Activated naive CD8-positive, alpha-beta T cell treated with anti-CD3 and anti-CD28 coated beads, Interleukin-2, amount 50 U/mL, for 16 hours (primary cell): Measurements from ENCODE around the gene ZNF536.
"Not testable (repeated sequence)": the region's sequence is repeated elsewhere in the genome, so short reads cannot be mapped to it uniquely, and the experiment has no call there.

Experiments used
- DNase-seq: peaks from one replicate; pipeline ENCODE4 v3.0.0-alpha.2; 2020; ENCODE audit warnings: low read depth, low spot score

Gene ZNF536

DNA sequence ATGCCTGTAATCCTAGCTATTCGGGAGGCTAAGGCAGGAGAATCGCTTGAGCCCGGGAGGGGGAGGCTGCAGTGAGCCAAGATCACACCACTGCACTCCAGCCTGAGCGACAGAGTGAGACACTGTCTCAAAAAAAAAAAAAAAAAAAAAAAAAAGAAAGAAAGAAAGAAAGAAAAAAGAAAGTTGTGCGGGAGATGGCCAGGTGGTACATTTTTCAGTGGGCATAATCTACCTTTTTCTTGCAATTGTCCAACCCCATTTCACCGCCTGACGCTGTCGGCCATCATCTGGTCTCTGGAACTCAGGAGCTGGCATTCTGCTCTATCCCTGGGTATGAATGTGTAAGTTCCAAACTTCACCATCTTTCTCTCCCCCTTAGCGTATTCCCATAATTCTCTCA, 73.9 kb downstream of the ZNF536 start:
- DNase-seq, result not testable (repeated sequence)

- DNase-seq, result no peak
Observed at GRCh38 chr19:30446850-30447552, 74.8 kb downstream of the ZNF536 start.

DNA sequence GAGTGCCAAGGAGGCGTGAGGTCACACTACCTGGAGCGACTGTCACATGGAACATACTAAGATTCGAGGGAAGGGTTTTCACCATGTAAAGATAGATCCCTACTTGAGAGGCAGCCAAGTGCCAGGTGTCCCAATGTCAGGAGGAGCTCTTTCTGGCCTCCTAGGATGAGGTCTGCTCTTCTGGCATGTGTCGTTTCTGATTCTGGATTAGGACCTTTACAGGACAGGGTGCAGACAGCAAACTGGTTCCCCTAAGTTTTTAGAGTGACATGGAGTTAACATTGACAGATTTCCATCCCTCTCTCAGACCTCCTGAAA, 75.3 kb downstream of the ZNF536 start:
- DNase-seq, result no peak

DNA sequence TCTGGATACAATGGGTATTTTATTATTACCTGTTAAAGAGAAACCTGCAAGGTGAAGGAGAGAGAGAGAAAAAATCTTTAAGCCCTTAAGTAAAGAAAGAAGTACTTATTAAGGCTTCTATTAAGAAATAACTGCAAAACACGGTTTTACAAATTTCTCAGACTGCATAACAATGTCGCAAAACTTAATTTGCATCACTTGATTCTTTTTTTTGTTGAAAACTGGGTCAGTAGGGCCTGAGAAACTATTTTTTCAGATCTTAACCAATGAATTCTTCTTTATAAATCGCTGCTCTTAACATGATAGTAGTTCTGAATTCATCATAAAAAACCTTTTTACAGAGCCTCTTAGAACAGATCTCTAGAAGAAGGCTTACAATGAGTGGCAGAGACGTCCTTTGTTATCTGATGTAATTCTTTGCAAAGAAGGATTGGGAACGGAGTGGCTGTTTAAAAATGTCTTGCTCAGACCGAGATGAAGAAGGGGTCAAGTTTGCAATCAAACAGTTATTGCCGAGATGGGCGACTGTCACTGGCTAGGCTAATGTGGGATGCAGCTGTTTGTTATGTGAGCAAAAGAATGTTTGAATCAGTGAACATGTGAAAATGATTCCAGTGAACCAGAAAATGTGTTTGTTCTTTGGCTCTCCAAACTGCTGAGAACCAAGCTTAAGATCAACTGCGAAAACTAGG, 76.3 kb downstream of the ZNF536 start:
- no peak for DNase-seq

GRCh38 chr19:30449078-30449590, 77.0 kb downstream of the ZNF536 start:
- DNase-seq, result no peak

DNA sequence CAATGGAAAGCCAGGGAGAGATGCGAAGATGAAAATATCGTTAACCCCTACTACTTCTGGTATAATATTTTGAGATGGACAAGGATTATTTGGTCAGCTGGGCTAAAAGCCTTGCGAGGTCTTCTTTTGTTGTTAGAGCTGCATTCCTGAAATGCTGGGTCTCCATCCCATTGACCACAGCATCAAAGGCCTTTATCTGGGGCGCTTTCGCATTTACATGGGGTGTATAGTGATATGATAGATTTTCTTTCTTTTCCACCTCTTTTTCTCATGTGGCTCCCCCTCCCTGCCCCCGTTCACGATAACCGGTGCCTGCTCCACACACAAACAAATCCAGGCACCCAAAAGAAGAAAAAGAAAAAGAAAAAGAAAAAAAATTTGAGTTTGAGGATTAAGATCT, 77.5 kb downstream of the ZNF536 start:
- no peak for DNase-seq

DNA sequence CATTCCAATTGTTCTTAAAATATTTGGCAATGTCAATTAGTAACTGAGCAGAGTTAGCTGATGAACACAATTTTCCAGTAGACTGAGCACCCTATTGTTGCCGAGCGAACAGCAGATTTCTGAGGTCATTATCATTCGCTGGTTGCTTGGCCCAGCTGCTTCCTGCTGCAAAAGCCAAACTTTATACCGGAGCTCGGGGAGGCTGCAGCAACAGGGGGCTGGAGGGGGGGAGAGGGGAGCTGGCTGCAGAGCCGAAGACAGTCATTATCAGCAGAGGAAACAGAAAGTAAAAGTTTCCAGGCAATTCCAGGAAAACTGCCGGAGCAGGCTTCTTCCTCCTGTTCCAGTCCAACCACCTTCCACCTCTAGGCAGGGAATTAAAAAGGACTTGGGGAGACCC, 77.9 kb downstream of the ZNF536 start:
- DNase-seq, result no peak

GRCh38 chr19:30450835-30451321, 78.7 kb downstream of the ZNF536 start:
- DNase-seq, result no peak

- no peak for DNase-seq
Observed at GRCh38 chr19:30452931-30453330, 80.7 kb downstream of the ZNF536 start.

GRCh38 chr19:30453743-30454142, 81.6 kb downstream of the ZNF536 start:
- no peak for DNase-seq

- no peak for DNase-seq
Observed at GRCh38 chr19:30455881-30456280, 83.7 kb downstream of the ZNF536 start.

- no peak for DNase-seq
Observed at GRCh38 chr19:30457484-30457883, 85.3 kb downstream of the ZNF536 start.

- DNase-seq, result no peak
Observed at GRCh38 chr19:30459859-30460258, 87.7 kb downstream of the ZNF536 start.

DNA sequence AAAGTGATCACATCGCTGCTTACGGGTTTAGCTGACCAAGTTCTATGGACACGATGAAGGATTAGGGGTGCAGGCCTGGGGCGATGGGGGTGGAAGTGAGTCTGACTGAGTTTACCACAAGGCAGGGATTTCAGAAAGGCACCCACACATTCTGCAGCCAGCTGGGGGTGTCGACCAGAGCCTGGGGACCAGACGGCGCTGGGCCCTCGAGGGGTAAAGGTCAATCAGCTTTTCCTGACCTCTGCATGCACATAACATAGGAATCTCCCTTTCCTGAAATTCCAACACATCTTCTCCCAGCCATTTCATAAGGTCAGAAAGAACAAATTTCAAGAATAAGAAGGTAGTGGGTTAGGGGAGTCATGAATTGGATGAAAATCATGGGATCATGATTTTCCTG, 92.0 kb downstream of the ZNF536 start:
- DNase-seq, result no peak

DNA sequence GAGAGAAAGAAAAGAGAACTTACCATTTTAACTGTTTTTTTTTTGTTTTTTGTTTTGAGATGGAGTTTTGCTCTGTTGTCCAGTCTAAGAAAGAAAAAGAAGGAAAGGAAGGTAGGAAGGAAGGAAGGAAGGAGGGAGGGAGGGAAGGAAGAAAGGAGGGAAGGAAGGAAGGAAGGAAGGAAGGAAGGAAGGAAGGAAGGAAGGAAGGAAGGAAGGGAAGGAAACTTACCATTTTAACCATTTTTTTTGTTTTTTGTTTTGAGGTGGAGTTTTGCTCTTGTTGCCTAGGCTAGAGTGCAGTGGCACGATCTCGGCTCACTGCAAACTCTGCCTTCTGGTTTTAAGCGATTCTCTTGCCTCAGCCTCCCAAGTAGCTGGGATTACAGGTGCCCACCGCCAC, 94.4 kb downstream of the ZNF536 start:
- DNase-seq, result not testable (repeated sequence)

GRCh38 chr19:30467239-30467638, 95.1 kb downstream of the ZNF536 start:
- DNase-seq, result no peak

DNA sequence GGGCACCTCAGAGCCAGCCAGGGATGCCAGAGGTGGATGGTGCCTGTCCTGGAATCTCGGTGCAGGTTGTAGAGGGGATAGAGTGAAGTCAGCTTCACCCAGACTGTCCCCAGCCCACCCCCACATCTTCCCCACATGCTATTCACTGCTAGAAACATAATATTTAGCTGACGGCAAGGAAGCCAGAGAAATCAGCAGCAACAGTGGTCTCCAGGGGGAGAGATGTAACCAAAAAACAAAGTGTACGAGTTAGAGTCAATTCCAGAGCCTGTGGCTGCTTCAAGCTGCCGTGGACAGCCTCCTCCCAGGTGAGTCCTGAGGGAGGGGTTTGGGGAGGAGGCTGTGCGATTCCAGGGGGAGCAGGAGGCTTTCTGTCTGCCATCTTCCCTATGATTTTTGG, 97.6 kb downstream of the ZNF536 start:
- DNase-seq, result no peak

DNA sequence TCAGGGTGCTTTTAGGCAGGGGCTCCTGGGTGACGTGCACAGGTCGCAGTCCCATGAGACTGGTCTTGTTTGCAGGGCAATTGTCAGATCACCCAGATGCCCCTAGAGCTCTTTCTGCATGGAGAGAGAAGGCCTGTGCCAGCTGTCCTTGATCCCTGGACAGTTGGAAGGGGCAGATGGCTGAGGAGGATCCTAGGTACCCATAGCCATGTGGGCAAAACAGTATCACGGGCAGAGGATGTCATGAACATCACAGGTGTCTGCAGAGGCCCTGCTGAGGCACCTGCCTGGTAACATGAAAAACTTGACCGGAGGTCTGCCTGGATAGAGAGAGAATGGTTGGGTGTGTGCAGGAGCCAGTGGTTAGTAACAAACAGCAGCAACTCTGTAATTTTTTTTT, 99.3 kb downstream of the ZNF536 start:
- no peak for DNase-seq

- no peak for DNase-seq
Observed at GRCh38 chr19:30473334-30473867, 101.2 kb downstream of the ZNF536 start.

- no peak for DNase-seq
Observed at GRCh38 chr19:30476997-30477396, 104.8 kb downstream of the ZNF536 start.

GRCh38 chr19:30479231-30479630, 107.0 kb downstream of the ZNF536 start:
- DNase-seq, result no peak

- no peak for DNase-seq
Observed at GRCh38 chr19:30480097-30480496, 107.9 kb downstream of the ZNF536 start.

- no peak for DNase-seq
Observed at GRCh38 chr19:30481063-30481462, 108.9 kb downstream of the ZNF536 start.
